Left lung (tissue), 10 donors: Measurements from ENCODE around the gene ALG9. TPM values are rescaled to one million over a fixed set of nuclear protein-coding genes. Genes with fewer than 3 reads are reported as not detected.

Source experiments
- ATAC-seq: fragments of 200-7000 bp; cut with Tn5 transposase; one replicate; pipeline ENCODE4 v1.9.1; 2020; ENCODE audit warnings: moderate library complexity
- DNase-seq, 4 donors: peaks; one replicate each; pipeline ENCODE4 v3.0.0-alpha.2; 2013 to 2020
- H3K27ac ChIP-seq, 2 donors: fragments of 200-600 bp; sonication (generic) in 1 of 2; one replicate each; pipeline versions ENCODE4 v1.5.0 to v1.8.0; 2020 to 2021
- H3K27me3 ChIP-seq, 2 donors: fragments of 200-600 bp; sonication (generic) in 1 of 2; one replicate each; pipeline versions ENCODE4 v1.5.0 to v1.8.0; 2020 to 2021
- H3K36me3 ChIP-seq, 2 donors: fragments of 200-600 bp; sonication (generic) in 1 of 2; one replicate each; pipeline versions ENCODE4 v1.5.0 to v1.8.0; 2020 to 2021
- H3K4me1 ChIP-seq, 2 donors: fragments of 200-600 bp; one replicate each; pipeline ENCODE4 v1.8.0; 2021
- H3K4me3 ChIP-seq, 2 donors: fragments of 200-600 bp; sonication (generic) in 1 of 2; one replicate each; pipeline versions ENCODE4 v1.5.0 to v1.8.0; 2020 to 2021; ENCODE audit warnings: mild to moderate bottlenecking in 1 of 2
- H3K9me3 ChIP-seq, 2 donors: fragments of 200-600 bp; sonication (generic) in 1 of 2; one replicate each; pipeline versions ENCODE4 v1.5.0 to v1.8.0; 2020 to 2021
- intact Hi-C, 2 donors: fragments of 100-400 bp; cut with DNase I; formaldehyde crosslinking; loops; one replicate each; pipeline versions ENCODE4 v1.11.2 to v1.14.2; 2022
- polyA plus RNA-seq, 6 donors: library from polyadenylated mRNA; unstranded; fragments of 120-200 nt; gene quantifications; one replicate each; pipeline ENCODE4 v1.2.1, GENCODE V29; 2013; ENCODE audit not compliant: insufficient read length in 6 of 6
- total RNA-seq, 2 donors: library from RNA; stranded (reverse); fragmentation: NEBNext Ultra II Directional; extraction: Animal tissue kit (Norgen Biotek cat#: 25700); gene quantifications; one replicate each; pipeline ENCODE4 v1.2.1, GENCODE V29; 2021
- TF ChIP-seq, protein P1 (sequence below), 2 donors: fragments of 200-600 bp; sonication (generic) in 1 of 2; IDR thresholded peaks; one replicate each; pipeline versions ENCODE4 v1.5.0 to v1.8.0; 2021; ENCODE audit warnings: antibody characterized with exemption in 2 of 2
- donor health status: DM: no; HTN: yes; CAD: no.
- donor health status: DM: no; HTN: no; CAD: no.

ALG9 gene
- total and polyA plus RNA-seq, 8 donors: 27.5 to 51.0 (median 47.4) TPM

DNA sequence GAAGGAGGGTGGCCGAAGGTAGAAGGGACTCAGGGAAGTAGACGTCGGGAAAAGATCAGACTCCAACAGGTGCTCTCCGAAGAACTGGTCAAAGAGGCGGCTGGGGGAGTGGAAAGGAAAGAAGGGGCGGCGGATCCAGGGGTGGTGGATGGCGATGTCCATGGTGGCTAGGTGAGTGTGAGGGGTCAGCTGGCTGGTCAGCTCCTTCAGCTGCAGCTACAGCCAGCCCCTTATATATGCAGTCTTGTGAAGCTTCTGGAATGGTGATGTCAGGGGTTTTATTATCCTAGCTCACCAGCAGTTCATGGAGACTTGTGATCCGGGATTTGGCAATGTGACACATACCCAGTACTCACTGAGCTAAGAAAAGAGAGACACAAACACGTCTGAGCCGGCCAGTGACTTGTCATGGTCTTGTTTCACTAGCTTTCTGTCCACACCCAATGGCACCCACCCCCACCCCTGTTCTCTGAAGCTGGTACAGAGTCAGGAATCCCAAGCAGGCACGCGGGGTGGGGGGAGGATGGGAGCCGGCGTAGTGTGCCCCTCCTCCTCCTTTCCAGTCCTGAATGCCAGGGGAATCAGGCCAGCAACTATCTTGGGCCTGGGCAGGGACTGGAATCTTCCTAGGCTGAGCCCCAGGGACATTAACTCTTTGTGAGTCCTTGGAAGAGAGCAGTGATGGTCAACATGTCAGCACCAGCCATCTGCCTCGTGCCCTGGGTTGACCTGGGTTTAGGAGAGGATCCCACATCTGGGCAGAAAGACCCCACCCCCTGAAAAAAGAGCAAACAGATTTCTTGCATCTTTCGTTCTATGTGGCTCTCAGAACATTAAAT is 40.4 kb upstream of the ALG9 start, which contains the start of gene CRYAB:
Gene CRYAB, minus strand, starts transcription at position 208 of the 839 bp plus-strand sequence. Its CDS starts 46 bp downstream, at position 162.
- no peaks in the 10 kb centered on the region for H3K4me1 ChIP-seq
- TF ChIP-seq, protein P1, sequence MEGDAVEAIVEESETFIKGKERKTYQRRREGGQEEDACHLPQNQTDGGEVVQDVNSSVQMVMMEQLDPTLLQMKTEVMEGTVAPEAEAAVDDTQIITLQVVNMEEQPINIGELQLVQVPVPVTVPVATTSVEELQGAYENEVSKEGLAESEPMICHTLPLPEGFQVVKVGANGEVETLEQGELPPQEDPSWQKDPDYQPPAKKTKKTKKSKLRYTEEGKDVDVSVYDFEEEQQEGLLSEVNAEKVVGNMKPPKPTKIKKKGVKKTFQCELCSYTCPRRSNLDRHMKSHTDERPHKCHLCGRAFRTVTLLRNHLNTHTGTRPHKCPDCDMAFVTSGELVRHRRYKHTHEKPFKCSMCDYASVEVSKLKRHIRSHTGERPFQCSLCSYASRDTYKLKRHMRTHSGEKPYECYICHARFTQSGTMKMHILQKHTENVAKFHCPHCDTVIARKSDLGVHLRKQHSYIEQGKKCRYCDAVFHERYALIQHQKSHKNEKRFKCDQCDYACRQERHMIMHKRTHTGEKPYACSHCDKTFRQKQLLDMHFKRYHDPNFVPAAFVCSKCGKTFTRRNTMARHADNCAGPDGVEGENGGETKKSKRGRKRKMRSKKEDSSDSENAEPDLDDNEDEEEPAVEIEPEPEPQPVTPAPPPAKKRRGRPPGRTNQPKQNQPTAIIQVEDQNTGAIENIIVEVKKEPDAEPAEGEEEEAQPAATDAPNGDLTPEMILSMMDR (IDR thresholded peaks at IDR 0.05): no peak
- peak within 1 kb of the TSS; percentile 34 to 35 for H3K4me3 ChIP-seq
- H3K27ac ChIP-seq: peak within 1 kb of the TSS; percentile 60 to 85
- peaks cover 0 to 44% of the 10 kb centered on the region in 2 donors for H3K27me3 ChIP-seq
- DNase-seq (peak in 2 of 4 donors; percentile 69 to 82), ATAC-seq (peak; percentile 82)
- intact Hi-C loops: no loop called here
- H3K36me3 ChIP-seq: no peaks in the 10 kb centered on the region
- H3K9me3 ChIP-seq: no peaks in the 10 kb centered on the region

DNA sequence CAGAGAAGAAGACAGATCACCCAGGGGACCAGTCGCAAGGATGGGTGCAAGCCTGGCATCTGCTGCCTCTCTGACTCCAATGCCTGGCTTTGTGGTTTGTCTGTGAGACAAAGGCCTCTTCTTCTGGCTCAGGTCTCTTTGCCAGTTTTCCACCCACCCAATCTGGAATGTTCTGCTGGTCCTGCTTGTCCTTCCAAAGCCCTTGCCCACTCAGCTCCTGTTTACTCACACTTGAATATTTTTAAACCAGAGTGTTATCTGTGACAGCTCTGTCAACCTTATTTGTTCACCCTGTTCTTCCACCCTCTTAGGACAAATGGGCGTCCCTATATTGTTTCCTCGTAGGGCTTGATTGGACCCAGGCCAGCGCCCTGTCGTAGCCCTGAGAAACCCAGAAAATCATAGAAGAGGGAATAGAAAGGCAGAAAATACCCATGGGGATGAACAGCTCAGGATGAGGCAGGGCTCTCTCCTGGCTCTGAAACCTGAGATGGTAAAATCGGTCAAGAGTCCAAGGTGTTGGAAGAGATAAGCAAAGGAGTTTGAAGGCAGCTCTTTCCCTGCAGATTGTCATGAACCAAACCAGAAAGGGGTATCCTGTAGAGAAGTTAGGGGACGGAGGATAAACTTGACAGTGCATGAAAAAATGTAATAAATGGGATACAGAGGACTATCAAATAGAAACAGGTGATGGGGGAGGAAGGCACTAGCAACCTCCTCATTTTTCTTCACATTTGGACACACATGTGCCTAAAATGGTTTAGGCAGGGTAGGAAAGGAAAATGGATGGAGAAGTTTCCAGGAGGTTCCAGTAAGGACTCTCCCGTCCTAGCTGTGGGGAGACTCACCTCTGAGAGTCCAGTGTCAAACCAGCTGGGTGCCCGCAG is 39.5 kb upstream of the ALG9 start:
- H3K4me3 ChIP-seq: peak overlapping the region in 1 of 2 donors; percentile 35
- no peaks in the 10 kb centered on the region for H3K9me3 ChIP-seq
- DNase-seq (no peak), ATAC-seq (peak; percentile 6)
- H3K27me3 ChIP-seq: peaks cover 0 to 44% of the 10 kb centered on the region in 2 donors
- H3K27ac ChIP-seq: peak overlapping the region; percentile 48 to 85
- no peaks in the 10 kb centered on the region for H3K36me3 ChIP-seq
- TF ChIP-seq, protein P1 (IDR thresholded peaks at IDR 0.05): no peak
- intact Hi-C loops: no loop called here
- no peaks in the 10 kb centered on the region for H3K4me1 ChIP-seq

DNA sequence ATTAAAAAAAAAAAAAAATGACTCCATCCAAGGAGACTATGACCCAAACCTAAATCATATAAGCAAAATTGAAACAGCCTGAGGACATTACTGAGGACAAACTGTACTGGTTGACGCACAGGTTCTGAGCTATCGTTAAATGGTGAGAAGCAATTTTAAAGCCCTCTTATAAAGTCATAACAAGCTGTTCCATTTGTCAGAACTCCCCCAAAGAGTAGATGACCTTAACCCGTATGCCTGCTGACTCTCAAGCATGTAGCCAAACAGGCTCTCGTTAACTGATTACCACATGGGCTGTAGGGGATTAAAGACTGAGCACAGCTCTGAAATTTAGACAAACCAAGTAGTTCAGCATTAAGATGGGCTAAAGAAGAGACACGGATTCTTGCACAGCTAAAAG is 38.0 kb upstream of the ALG9 start:
- intact Hi-C loops: no loop called here
- H3K4me1 ChIP-seq: no peaks in the 10 kb centered on the region
- H3K27me3 ChIP-seq: peaks cover 0 to 42% of the 10 kb centered on the region in 2 donors
- DNase-seq (no peak), ATAC-seq (no peak)
- H3K36me3 ChIP-seq: no peaks in the 10 kb centered on the region
- peaks cover 0 to 2% of the 10 kb centered on the region in 2 donors for H3K9me3 ChIP-seq
- no peak overlapping the region for H3K4me3 ChIP-seq
- no peak overlapping the region for H3K27ac ChIP-seq
- TF ChIP-seq, protein P1 (IDR thresholded peaks at IDR 0.05): no peak

DNA sequence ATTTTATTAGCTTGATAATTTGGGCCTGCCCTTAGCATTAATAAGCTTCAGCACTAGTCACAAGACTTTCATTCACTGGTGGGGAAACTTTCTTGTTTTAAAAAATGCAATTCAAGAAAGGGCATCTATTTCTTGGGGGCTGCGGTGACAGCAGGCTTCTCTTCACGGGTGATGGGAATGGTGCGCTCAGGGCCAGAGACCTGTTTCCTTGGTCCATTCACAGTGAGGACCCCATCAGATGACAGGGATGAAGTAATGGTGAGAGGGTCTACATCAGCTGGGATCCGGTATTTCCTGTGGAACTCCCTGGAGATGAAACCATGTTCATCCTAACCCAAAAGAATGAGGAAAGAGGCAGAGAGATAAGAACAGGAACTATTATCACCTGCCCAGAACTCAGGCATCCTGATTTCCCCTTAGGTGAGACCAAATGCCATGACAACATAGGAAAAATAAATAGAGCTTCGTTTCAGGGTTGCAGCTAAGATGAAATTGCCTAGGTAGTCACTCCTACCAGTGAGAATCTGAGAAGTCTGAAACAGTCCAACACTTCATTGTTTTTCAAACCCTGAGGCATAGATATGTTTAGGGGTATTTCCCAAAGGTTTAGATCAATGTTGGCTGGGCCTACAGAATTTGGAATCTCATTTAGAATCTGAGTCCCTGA is 37.4 kb upstream of the ALG9 start:
- Histone ChIP-seq H3K36me3 (no peaks in the 10 kb centered on the region), H3K27ac (no peak overlapping the region), H3K27me3 (peaks cover 0 to 36% of the 10 kb centered on the region in 2 donors), H3K4me1 (no peaks in the 10 kb centered on the region), H3K9me3 (peaks cover 0 to 2% of the 10 kb centered on the region in 2 donors), H3K4me3 (no peak overlapping the region)
- TF ChIP-seq, protein P1 (IDR thresholded peaks at IDR 0.05): no peak
- ATAC-seq: no peak
- no peak for DNase-seq
- intact Hi-C loops: no loop called here
